HepG2 (cell line): ENCODE data around the gene TEK. TPM values are rescaled to one million over a fixed set of nuclear protein-coding genes. Genes with fewer than 3 reads are reported as not detected.

Experiments
- ATAC-seq: fragments of 200-7000 bp; cut with Tn5 transposase; 3 replicates; pipeline ENCODE4 v1.9.1; 2020; ENCODE audit warnings: mild to moderate bottlenecking, moderate library complexity
- BruUV-seq: library from RNA; stranded (reverse); fragments of 400-500 nt; replicated peaks from 2 replicates; lab custom pipeline; 2021; lab: Mats Ljungman, UMichigan
- CTCF ChIA-PET: fragments of 300-600 bp; formaldehyde crosslinking; extraction: SDS; loops from one replicate; lab custom pipeline; 2021; ENCODE audit warnings: low total read pairs, inconsistent platforms, low intra/inter-chr PET ratio; lab: Yijun Ruan, JAX
- POLR2A ChIA-PET: fragments of 350-600 bp; sonication (Branson Sonifier 250); formaldehyde crosslinking; loops from one replicate; lab custom pipeline; 2020; ENCODE audit warnings: antibody characterized with exemption, inconsistent platforms; lab: Yijun Ruan, JAX
- DNase-seq: peaks from one replicate; pipeline ENCODE4 v3.0.0-alpha.2; 2015; ENCODE audit warnings: low spot score
- FAIRE-seq: peaks from 3 replicates; lab custom pipeline; 2011; peaks lifted over from hg19 to GRCh38; lab: Jason Lieb, UNC
- H2AFZ ChIP-seq: one replicate; pipeline ENCODE4 v1.6.1; 2011; ENCODE audit warnings: low read length, inconsistent platforms
- H3K27ac ChIP-seq: fragments of 300-600 bp; 3 replicates; pipeline ENCODE4 v1.8.0; 2011; ENCODE audit warnings: mixed run types, mild to moderate bottlenecking, mixed read lengths, low read length, inconsistent platforms; ENCODE audit not compliant: insufficient read depth; ENCODE audit errors: extremely low read length
- H3K27me3 ChIP-seq, 2 experiments: fragments of 200-600 bp in 1 of 2; 2 replicates in 1 of 2; 3 replicates in 1 of 2; pipeline versions ENCODE4 v1.6.0 to v1.8.0; 2011; ENCODE audit warnings: low read length in 2 of 2, mild to moderate bottlenecking in 2 of 2, moderate library complexity in 2 of 2, inconsistent platforms in 1 of 2; ENCODE audit not compliant: insufficient read depth in 2 of 2, control insufficient read depth in 1 of 2
- H3K36me3 ChIP-seq, 2 experiments: fragments of 200-600 bp in 1 of 2; replicated peaks in 1 of 2; 2 replicates in 1 of 2; 3 replicates in 1 of 2; pipeline versions ENCODE4 v1.5.1 to v1.8.0; 2011; ENCODE audit warnings: low read length in 2 of 2, inconsistent platforms in 1 of 2; ENCODE audit not compliant: insufficient read depth in 2 of 2, control insufficient read depth in 1 of 2
- H3K4me1 ChIP-seq: 2 replicates; pipeline ENCODE4 v1.5.1; 2012; ENCODE audit warnings: low read length, inconsistent platforms; ENCODE audit not compliant: insufficient read depth
- H3K4me2 ChIP-seq: 2 replicates; pipeline ENCODE4 v1.6.0; 2011; ENCODE audit warnings: low read depth, low read length, inconsistent platforms
- H3K4me3 ChIP-seq, 3 experiments: fragments of 200-600 bp in 1 of 3; sonication (generic), shearing (Covaris generic) in 1 of 3; replicated peaks in 1 of 3; 2 replicates each; pipeline ENCODE4 v1.5.1; 2011 to 2016; ENCODE audit warnings: low read length in 3 of 3, inconsistent platforms in 2 of 3, low read depth in 2 of 3, mild to moderate bottlenecking in 2 of 3, control low read depth in 1 of 3, mixed read lengths in 1 of 3; ENCODE audit not compliant: insufficient read depth in 1 of 3
- H3K79me2 ChIP-seq: one replicate; pipeline ENCODE4 v1.6.1; 2011; ENCODE audit warnings: low read length, inconsistent platforms; ENCODE audit not compliant: insufficient read depth
- H3K9ac ChIP-seq: 2 replicates; pipeline ENCODE4 v1.6.0; 2011; ENCODE audit warnings: mild to moderate bottlenecking, low read depth, low read length, inconsistent platforms; ENCODE audit not compliant: insufficient read depth
- H3K9me3 ChIP-seq: 2 replicates; pipeline ENCODE4 v1.5.1; 2012; ENCODE audit warnings: mild to moderate bottlenecking, low read length
- H4K20me1 ChIP-seq: 2 replicates; pipeline ENCODE4 v1.6.0; 2011; ENCODE audit warnings: inconsistent platforms, mild to moderate bottlenecking, low read length, moderate library complexity; ENCODE audit not compliant: insufficient read depth
- CHD4 ChIP-seq: fragments of 200-600 bp; sonication (generic); IDR thresholded peaks from 2 replicates; pipeline ENCODE4 v1.7.0; 2017; ENCODE audit warnings: mild to moderate bottlenecking, low read length, borderline replicate concordance
- HNRNPL ChIP-seq: fragments of 200-400 bp; formaldehyde crosslinking; IDR thresholded peaks from 2 replicates; pipeline ENCODE4 v1.6.1; 2017; ENCODE audit warnings: mild to moderate bottlenecking, low read depth, low read length
- HOXD1 ChIP-seq: sonication (generic); formaldehyde crosslinking; IDR thresholded peaks from 2 replicates; pipeline ENCODE4 v1.5.0; 2020; ENCODE audit warnings: missing genetic modification reagents
- KMT2A ChIP-seq: sonication (generic); formaldehyde crosslinking; IDR thresholded peaks from 2 replicates; pipeline ENCODE4 v1.4.0; 2020; ENCODE audit warnings: missing genetic modification reagents
- NFIC ChIP-seq: IDR thresholded peaks from 2 replicates; pipeline ENCODE4 v1.6.1; 2012; ENCODE audit warnings: mild to moderate bottlenecking, low read length, inconsistent platforms
- SATB2 ChIP-seq: sonication (generic); formaldehyde crosslinking; IDR thresholded peaks from 2 replicates; pipeline ENCODE4 v1.5.0; 2020; ENCODE audit warnings: missing genetic modification reagents
- U2AF1 ChIP-seq: fragments of 200-400 bp; formaldehyde crosslinking; optimal IDR thresholded peaks from 2 replicates; pipeline ENCODE3; 2017; ENCODE audit warnings: mild to moderate bottlenecking, low read depth, low read length
- ZNF446 ChIP-seq: sonication (generic); formaldehyde crosslinking; IDR thresholded peaks from 2 replicates; pipeline ENCODE4 v1.5.0; 2020; ENCODE audit warnings: mild to moderate bottlenecking, missing genetic modification reagents
- ZNF737 ChIP-seq: sonication (generic); formaldehyde crosslinking; IDR thresholded peaks from 2 replicates; pipeline ENCODE4 v1.5.0; 2020; ENCODE audit warnings: missing genetic modification reagents, mild to moderate bottlenecking, borderline replicate concordance
- ZNF841 ChIP-seq: sonication (generic); formaldehyde crosslinking; IDR thresholded peaks from 2 replicates; pipeline ENCODE4 v1.8.1; 2023; ENCODE audit warnings: missing genetic modification reagents, borderline replicate concordance
- WGBS: methylation state at CpG from one replicate; pipeline ENCODE4 v1.1.6; 2017; ENCODE audit warnings: low lambda C conversion rate; 5-methylcytosine and 5-hydroxymethylcytosine counted together
- in situ Hi-C: cut with HindIII; loops from 2 replicates; pipeline ENCODE4 v1.10.0; 2017; ENCODE audit warnings: low pct_unique_long_range_greater_than_20kb; ENCODE audit not compliant: extremely low pct_ligation_motif_present
- intact Hi-C: fragments of 100-400 bp; cut with micrococcal nuclease; formaldehyde crosslinking; loops from one replicate; pipeline ENCODE4 v1.10.0; 2022; ENCODE audit not compliant: unreplicated experiment
- polyA plus RNA-seq, 8 experiments: library from polyadenylated mRNA; depleted of rRNA in 3 of 8; stranded (reverse) in 7 of 8; unstranded in 1 of 8; fragments of >200 nt; fragmentation: Illumina TruSeq in 4 of 8; extraction: Trizol in 4 of 8; gene quantifications; 2 replicates each; pipeline versions ENCODE4 v1.2.1 to v1.2.3, GENCODE V29; 2011 to 2016; ENCODE audit warnings: low read depth in 4 of 8, missing spikeins in 1 of 8, mixed read lengths in 1 of 8; ENCODE audit not compliant: insufficient read depth in 1 of 8
- total RNA-seq, 5 experiments: library from RNA; depleted of rRNA; stranded (reverse); fragments of >200 nt; fragmentation: Illumina TruSeq; extraction: Trizol; gene quantifications; 2 replicates each; pipeline ENCODE4 v1.2.3, GENCODE V29; 2016; ENCODE audit warnings: low read depth in 1 of 5
- TF ChIP-seq, protein P1 (sequence below): sonication (generic); formaldehyde crosslinking; IDR thresholded peaks from 2 replicates; pipeline ENCODE4 v1.5.0; 2020; ENCODE audit warnings: missing genetic modification reagents
- TF ChIP-seq, protein P2 (sequence below): sonication (generic); formaldehyde crosslinking; IDR thresholded peaks from 2 replicates; pipeline ENCODE4 v1.8.0; 2022; ENCODE audit warnings: low read depth, missing genetic modification reagents

Gene TEK
- total and polyA plus RNA-seq, 2 of the 13 experiments (the other 11 are each of a cell fraction or from before 2014, with no cell fraction given): not detected

DNA sequence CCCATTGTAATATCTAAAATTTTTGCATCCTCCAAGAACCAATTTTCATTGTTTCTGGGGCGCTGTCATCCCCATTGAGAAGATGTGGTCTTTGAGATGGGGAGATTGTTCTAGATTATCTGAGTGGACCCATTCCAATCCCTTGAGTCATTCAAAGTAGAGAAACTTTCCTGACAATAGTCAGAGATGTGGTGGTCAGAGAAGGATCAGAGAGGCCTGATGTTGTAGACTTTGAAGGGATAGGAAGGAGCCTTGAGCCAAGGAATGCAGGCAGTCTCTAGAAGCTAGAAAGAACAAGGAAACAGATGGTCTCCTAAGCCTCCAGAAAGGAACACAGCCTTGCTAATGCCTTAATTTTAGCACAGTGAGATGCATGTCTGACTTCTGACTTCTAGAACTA lies 80.4 kb downstream of the TEK start (continued):
- TF ChIP-seq, protein P1, sequence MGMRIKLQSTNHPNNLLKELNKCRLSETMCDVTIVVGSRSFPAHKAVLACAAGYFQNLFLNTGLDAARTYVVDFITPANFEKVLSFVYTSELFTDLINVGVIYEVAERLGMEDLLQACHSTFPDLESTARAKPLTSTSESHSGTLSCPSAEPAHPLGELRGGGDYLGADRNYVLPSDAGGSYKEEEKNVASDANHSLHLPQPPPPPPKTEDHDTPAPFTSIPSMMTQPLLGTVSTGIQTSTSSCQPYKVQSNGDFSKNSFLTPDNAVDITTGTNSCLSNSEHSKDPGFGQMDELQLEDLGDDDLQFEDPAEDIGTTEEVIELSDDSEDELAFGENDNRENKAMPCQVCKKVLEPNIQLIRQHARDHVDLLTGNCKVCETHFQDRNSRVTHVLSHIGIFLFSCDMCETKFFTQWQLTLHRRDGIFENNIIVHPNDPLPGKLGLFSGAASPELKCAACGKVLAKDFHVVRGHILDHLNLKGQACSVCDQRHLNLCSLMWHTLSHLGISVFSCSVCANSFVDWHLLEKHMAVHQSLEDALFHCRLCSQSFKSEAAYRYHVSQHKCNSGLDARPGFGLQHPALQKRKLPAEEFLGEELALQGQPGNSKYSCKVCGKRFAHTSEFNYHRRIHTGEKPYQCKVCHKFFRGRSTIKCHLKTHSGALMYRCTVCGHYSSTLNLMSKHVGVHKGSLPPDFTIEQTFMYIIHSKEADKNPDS (CRISPR knock-in tag): no peak
- no peak for TF ChIP-seq ZNF737
- no peak for TF ChIP-seq ZNF446 (CRISPR knock-in tag)
- TF ChIP-seq SATB2 (CRISPR knock-in tag): no peak
- no peak for TF ChIP-seq KMT2A
- no peak for TF ChIP-seq NFIC
- no peak for TF ChIP-seq CHD4
- TF ChIP-seq, protein P2, sequence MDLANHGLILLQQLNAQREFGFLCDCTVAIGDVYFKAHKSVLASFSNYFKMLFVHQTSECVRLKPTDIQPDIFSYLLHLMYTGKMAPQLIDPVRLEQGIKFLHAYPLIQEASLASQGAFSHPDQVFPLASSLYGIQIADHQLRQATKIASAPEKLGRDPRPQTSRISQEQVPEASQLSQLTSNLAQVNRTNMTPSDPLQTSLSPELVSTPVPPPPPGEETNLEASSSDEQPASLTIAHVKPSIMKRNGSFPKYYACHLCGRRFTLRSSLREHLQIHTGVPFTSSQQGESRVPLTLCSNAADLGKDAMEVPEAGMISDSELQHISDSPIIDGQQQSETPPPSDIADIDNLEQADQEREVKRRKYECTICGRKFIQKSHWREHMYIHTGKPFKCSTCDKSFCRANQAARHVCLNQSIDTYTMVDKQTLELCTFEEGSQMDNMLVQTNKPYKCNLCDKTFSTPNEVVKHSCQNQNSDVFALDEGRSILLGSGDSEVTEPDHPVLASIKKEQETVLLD: no peak
- TF ChIP-seq, all 625 proteins: peak for 0

DNA sequence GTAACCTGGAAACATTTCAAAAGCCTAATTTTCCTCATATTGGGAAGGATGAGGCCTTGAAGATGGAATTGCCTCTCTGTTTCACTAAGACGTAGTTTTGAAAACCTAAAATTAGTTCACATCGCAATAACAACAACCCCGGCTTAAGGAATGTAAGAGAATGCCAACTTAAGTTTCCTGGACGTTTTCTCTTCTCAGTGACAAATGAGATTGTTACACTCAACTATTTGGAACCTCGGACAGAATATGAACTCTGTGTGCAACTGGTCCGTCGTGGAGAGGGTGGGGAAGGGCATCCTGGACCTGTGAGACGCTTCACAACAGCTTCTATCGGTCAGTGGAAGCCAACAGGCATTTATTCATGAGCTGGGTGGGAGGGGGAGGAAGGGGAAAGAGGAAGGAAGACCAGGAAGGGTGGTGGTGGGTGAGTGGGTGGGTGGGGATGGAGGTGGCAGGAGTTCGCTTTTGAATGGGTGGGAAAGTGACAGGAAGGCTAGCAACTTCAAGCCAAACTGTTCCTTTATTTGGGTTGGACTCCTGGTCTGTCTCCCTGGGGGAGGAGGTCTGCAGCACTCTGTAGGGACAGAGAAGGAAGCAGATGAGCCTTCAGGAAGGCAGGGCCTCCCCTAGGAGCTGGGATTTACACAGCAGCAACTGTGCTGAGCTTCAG lies 83.4 kb downstream of the TEK start:
- WGBS: 1% methylated on average over 10 of the region's 10 CpGs
- POLR2A ChIA-PET: no interaction called here
- Histone ChIP-seq H3K4me2 (no peak overlapping the region), H3K27me3 (peaks cover 0 to 5% of the 10 kb centered on the region in 2 experiments; a peak in 1 of 5 replicates), H3K9ac (no peak overlapping the region), H4K20me1 (no peaks in the 10 kb centered on the region), H3K4me3 (no peak overlapping the region), H3K36me3 (no peaks in the 10 kb centered on the region), H3K79me2 (no peaks in the 10 kb centered on the region), H3K9me3 (no peaks in the 10 kb centered on the region), H3K27ac (no peak overlapping the region), H3K4me1 (no peaks in the 10 kb centered on the region), H2AFZ (no peak overlapping the region)
- BruUV-seq: no TSS peak
- no peak for ATAC-seq
- intact Hi-C loops: no loop called here
- CTCF ChIA-PET: no interaction called here
- no peak for FAIRE-seq
- DNase-seq: no peak
- in situ Hi-C loops: no loop called here
- TF ChIP-seq HNRNPL (no peak), ZNF841 (CRISPR knock-in tag) (no peak), U2AF1 (no peak), HOXD1 (no peak)
